PFSK-1 (cell line): Measurements from ENCODE around the gene RUNDC3A.

Experiments
- FOXP2 ChIP-seq: optimal IDR thresholded peaks from 2 replicates; pipeline ENCODE3; 2011; ENCODE audit warnings: borderline replicate concordance, control low read depth, inconsistent platforms; ENCODE audit not compliant: insufficient read depth; ENCODE audit errors: extremely low read length, extremely low read depth
- POLR2AphosphoS5 ChIP-seq: IDR thresholded peaks from 2 replicates; pipeline ENCODE4 v1.6.1; 2012; ENCODE audit warnings: low read depth, mild to moderate bottlenecking, control low read depth, low read length, moderate library complexity
- SIN3A ChIP-seq: IDR thresholded peaks from 2 replicates; pipeline ENCODE4 v1.6.1; 2012; ENCODE audit warnings: mild to moderate bottlenecking, low read length, moderate library complexity, borderline replicate concordance; ENCODE audit not compliant: insufficient read depth
- TAF1 ChIP-seq: IDR thresholded peaks from 2 replicates; pipeline ENCODE4 v1.6.1; 2012; ENCODE audit warnings: low read length, control low read depth, borderline replicate concordance; ENCODE audit not compliant: insufficient read depth
- TF ChIP-seq, protein P1 (sequence below), 2 experiments: IDR thresholded peaks; 2 replicates each; pipeline versions ENCODE4 v1.6.1 to v1.8.0; 2011 to 2012; ENCODE audit warnings: low read depth in 2 of 2, low read length in 2 of 2, control low read depth in 1 of 2, inconsistent platforms in 1 of 2, mild to moderate bottlenecking in 1 of 2, moderate library complexity in 1 of 2; ENCODE audit not compliant: insufficient read depth in 1 of 2

DNA sequence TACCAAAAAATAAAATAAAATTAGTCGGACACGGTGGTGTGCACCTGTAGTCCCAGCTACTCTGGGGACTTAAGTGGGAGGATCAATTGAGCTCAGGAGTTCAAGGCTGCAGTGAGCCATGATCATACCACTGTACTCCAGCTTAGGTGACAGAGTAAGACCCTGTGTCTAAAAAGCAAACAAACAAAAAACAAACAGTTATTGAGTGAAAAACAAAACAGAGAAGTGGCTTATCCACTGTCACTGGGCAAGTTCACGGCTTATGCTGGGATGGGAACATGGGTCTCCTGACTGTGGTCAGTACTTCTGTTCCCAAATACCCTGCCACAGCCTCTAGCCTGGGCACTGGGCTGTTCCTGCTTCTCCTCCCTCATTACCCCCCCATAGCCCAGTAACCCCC lies 27.2 kb downstream of the RUNDC3A start:
- TF ChIP-seq, protein P1, sequence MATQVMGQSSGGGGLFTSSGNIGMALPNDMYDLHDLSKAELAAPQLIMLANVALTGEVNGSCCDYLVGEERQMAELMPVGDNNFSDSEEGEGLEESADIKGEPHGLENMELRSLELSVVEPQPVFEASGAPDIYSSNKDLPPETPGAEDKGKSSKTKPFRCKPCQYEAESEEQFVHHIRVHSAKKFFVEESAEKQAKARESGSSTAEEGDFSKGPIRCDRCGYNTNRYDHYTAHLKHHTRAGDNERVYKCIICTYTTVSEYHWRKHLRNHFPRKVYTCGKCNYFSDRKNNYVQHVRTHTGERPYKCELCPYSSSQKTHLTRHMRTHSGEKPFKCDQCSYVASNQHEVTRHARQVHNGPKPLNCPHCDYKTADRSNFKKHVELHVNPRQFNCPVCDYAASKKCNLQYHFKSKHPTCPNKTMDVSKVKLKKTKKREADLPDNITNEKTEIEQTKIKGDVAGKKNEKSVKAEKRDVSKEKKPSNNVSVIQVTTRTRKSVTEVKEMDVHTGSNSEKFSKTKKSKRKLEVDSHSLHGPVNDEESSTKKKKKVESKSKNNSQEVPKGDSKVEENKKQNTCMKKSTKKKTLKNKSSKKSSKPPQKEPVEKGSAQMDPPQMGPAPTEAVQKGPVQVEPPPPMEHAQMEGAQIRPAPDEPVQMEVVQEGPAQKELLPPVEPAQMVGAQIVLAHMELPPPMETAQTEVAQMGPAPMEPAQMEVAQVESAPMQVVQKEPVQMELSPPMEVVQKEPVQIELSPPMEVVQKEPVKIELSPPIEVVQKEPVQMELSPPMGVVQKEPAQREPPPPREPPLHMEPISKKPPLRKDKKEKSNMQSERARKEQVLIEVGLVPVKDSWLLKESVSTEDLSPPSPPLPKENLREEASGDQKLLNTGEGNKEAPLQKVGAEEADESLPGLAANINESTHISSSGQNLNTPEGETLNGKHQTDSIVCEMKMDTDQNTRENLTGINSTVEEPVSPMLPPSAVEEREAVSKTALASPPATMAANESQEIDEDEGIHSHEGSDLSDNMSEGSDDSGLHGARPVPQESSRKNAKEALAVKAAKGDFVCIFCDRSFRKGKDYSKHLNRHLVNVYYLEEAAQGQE (IDR thresholded peaks at IDR 0.05; ENCODE audit: insufficient read depth in 1 of 2, low read depth in 2 of 2, low read length in 2 of 2) = no peak
- TF ChIP-seq POLR2AphosphoS5 = no peak
- TF ChIP-seq TAF1 = no peak
- TF ChIP-seq SIN3A = no peak
- TF ChIP-seq FOXP2 = no peak
